KOPT-K1 (cell line): ENCODE data around the gene FBXW12.

Experiments
- H3K27ac ChIP-seq: fragments of 200-600 bp; sonication (generic); 2 replicates; pipeline ENCODE4 v1.5.1; 2016; ENCODE audit warnings: antibody characterized with exemption, mild to moderate bottlenecking, low read depth, low read length; ENCODE audit not compliant: poor library complexity, severe bottlenecking
- H3K36me3 ChIP-seq: fragments of 200-600 bp; sonication (generic); 2 replicates; pipeline ENCODE4 v1.5.1; 2017; ENCODE audit warnings: antibody characterized with exemption, mild to moderate bottlenecking, low read length, moderate library complexity; ENCODE audit not compliant: insufficient read depth
- H3K9me3 ChIP-seq: fragments of 200-600 bp; sonication (generic); 2 replicates; pipeline ENCODE4 v1.5.1; 2017; ENCODE audit warnings: antibody characterized with exemption, low read length, mild to moderate bottlenecking; ENCODE audit not compliant: insufficient read depth, poor library complexity, severe bottlenecking

FBXW12 gene

DNA sequence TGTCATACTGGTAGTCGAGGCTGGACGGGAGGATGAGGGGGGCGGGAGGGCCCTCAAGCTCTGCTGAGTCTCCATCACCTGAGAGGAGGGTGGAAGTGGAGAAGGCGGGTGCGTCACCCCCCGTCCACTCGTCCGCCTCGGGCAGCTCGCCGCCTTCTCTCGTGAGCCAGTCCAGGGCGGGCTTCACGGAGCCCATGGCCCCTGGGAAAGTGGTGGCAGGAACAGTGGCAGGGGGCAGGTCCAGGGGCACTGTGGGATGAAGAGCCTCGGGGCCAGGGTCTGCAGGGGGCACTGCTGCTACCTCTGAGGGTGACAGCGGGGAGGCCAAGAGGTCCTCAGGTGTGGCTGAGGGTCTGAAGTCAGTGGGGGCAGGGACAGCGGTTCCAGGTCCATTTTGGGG, 47.6 kb downstream of the FBXW12 start:
- H3K9me3 ChIP-seq = no peaks in the 10 kb centered on the region
- no peak overlapping the region for H3K27ac ChIP-seq
- H3K36me3 ChIP-seq = no peaks in the 10 kb centered on the region

DNA sequence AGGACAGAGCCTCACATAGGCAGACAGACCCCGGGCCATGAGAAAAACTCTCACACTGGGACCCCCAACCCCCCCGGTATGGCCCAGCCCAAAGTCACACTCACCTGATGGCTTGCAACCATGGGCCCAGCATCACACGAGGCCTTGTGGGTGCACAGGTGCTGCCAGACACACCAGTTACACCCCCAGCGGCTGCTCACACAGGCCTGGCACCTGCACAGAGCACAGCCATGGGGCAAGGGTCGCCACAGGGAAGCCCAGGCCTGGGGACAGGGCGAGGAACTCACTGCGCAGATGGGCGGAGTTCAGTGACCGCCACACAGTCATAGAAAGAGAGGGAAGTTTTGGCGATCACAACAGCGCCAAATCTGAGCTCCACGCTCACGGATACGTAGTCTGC, 48.5 kb downstream of the FBXW12 start:
- no peak overlapping the region for H3K27ac ChIP-seq
- no peaks in the 10 kb centered on the region for H3K36me3 ChIP-seq
- H3K9me3 ChIP-seq = no peaks in the 10 kb centered on the region

DNA sequence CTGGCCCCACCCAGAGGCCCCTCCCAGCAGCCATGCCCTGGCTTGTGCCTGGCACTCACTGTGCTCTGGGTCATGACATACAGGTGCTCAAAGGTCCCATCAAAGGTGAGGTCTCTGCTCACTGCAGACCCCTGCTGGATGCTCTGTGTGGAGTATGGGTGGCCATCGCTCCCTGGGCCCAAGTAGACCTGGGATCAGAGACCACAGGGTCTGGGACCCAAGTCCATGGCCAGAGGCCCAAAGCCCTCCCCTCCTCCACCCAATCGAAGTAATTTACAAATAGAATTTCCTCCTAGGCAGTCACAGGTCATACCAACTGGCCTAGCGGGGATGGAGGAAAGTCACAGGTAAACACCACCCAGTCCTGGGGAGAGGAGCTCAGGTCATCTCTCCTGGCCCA, 50.3 kb downstream of the FBXW12 start:
- no peaks in the 10 kb centered on the region for H3K9me3 ChIP-seq
- H3K27ac ChIP-seq = no peak overlapping the region
- H3K36me3 ChIP-seq = no peaks in the 10 kb centered on the region

DNA sequence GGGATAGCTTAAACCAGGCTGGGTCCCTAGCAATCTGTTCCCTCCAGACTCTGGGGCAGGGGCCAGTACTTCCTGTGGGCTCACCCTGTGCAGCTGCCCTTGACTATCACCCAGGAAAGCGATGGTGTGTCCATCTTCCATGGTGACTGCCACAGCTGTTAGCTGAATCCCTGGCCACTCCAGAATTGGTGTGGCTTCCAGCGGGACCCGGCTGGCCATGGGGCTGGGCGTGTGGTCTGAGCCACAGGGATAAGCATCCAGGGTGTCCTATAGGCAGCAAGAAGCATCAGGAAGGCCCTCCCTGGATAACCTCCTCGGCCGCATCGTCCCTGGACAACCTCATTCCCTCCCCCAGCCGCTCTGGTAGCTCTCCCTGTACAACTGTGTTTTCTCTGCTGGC, 50.7 kb downstream of the FBXW12 start:
- Histone ChIP-seq H3K27ac (no peak overlapping the region), H3K36me3 (no peaks in the 10 kb centered on the region), H3K9me3 (no peaks in the 10 kb centered on the region)

DNA sequence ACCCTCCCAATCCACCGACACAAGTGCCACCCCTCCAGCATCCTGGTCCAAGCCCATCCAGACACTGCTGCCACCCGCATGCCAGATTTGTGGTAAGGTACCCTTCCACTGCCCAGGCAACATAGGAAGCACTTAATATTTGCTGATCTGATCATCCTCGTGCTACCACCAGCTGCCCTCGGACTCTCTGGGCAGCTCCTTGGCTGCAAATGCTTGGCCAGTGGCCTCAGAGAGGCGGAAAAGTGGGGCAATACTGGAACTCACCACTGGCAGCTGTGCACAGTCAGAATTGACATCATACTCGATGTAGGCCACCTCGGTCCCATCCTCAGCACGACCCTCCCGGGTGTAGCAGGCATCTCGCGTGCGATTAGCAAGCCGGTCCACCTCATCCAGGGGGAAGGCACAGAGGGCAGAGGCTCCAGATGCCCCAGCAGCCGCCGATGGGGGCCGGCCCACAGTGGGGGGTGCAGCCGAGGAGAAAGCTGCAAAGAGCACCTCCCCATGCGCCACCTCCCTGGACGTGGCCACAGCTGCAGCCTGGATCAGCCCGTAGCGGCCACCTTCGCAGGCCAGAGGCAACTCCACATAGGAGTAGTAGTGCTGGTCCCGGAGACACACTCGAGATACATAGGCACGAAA, 51.3 kb downstream of the FBXW12 start:
- H3K9me3 ChIP-seq = no peaks in the 10 kb centered on the region
- no peaks in the 10 kb centered on the region for H3K36me3 ChIP-seq
- no peak overlapping the region for H3K27ac ChIP-seq

DNA sequence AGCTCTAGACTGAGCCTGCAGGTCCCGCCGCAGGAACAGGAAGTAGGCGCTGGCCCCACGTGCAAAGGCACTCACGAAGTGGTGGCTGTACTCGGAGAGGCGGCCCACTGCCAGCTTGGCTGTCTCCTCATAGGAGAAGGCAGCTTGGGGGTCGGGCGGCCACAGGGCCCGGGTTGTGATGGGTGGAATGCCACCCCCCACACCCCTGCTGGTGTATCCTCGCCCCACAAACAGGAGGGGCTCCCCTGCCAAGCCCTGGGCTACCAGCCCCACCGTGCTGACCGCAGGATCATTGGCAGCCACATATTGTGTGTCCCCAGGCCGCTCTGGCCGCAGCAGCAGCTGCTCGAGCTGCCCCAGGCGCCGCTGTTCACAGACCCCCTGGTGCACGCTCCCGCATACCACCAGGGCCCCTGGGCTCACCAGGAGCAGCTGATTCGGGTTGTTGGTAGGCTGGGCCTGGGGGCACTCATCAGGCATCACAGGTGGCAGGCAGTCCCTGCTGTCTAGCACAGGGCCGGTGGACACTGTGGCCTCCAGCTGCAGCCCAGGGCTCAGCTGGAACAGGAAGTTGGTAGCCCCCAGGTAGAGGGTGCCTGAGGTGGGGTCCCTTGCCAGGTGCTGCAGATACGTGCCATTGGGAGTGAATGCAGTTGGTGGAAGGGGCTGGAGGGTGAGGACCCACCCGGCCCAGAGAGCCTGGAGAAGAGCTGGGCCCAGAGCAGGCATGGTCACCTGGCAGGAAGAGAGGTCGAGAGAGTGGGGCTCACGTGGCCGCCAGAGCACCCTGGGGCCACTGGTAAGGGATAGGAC, 52.1 kb downstream of the FBXW12 start:
- H3K27ac ChIP-seq = no peak overlapping the region
- H3K36me3 ChIP-seq = no peaks in the 10 kb centered on the region
- H3K9me3 ChIP-seq = no peaks in the 10 kb centered on the region

DNA sequence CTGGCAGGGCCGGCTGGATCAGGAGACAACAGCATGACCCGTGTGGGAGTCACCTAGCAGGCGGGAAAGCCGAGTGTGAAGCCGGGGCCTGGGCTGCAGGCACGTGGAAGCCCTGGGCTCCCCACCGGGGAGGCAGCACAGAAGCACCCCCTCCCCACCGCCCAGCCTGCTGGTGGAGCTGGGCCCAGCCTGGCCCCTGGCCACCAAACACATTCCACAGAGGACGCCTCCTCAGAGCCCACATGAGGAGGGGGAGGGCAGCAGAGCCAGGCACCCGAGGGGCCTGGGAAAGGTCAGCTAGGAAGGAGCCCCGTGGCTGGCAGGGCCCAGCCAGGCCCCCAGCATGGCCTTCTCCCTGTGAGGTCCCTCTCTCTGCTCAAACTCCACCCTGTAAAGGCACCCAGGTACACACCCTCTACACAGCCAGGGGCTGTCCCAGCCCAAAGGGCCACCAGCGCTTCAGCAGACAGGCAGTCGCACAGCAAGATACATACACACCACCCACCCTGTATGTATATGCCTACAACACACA, 53.3 kb downstream of the FBXW12 start:
- Histone ChIP-seq H3K9me3 (no peaks in the 10 kb centered on the region), H3K27ac (no peak overlapping the region), H3K36me3 (no peaks in the 10 kb centered on the region)

DNA sequence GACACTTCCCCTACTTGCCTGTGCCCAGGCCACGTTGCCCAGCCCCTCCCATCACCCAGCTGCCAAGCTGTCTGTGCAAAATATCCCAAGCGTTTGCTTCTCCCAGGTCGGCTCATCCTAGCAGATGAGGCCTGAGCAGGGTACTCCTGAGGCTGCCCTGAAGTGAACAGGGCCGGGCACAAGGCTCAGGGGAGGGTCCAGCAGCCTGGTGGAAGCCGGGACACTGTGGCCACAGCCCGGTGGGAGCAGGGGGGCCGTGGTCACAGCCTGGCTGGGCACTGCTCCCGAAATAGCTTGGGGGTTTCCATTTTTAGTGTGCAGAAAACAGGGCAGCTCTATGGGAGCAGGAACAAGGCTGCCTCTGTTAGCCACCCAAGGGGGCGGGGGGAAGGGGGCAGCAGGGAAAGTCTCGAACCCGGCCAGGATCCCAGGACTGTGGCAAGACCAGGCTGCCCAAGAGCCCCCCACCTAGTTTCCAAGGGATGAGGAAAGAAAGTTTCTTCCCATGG, 54.4 kb downstream of the FBXW12 start:
- Histone ChIP-seq H3K27ac (no peak overlapping the region), H3K36me3 (no peaks in the 10 kb centered on the region), H3K9me3 (no peaks in the 10 kb centered on the region)

DNA sequence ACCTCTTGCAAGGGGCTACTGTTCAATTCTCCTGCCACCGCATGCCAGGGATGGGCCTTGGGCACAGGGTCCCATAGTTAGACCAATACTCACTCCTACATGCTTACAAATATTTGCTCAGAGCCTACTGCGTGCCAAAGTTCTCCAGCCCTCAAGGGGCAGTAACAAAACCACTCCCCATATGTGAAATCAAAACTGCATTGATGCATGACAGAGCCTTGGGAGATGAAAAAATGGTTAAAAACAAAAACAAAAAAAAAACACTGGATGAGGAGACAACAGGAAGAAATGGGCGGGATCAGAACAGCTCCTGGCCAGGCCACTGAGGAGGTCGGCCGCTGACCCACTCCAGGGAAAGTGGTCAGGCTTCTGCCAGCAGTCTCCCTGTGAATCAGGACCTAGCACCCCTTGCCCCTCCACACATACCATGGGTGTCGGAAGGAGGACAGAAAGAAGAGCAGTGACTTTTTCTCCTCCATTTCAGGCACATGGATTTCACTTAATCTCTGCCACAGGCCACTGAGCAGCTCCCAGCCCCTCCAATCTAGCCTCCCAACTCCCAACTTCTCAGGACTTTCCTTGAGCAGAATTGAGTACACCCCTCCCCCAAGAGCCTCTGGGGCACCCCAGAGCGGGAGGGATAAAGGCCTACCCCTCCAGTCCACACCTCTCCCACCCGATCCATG, 55.1 kb downstream of the FBXW12 start:
- Histone ChIP-seq H3K27ac (no peak overlapping the region), H3K9me3 (no peaks in the 10 kb centered on the region), H3K36me3 (peaks cover under 1% of the 10 kb centered on the region; the same call in 1 of the 2 replicates)

DNA sequence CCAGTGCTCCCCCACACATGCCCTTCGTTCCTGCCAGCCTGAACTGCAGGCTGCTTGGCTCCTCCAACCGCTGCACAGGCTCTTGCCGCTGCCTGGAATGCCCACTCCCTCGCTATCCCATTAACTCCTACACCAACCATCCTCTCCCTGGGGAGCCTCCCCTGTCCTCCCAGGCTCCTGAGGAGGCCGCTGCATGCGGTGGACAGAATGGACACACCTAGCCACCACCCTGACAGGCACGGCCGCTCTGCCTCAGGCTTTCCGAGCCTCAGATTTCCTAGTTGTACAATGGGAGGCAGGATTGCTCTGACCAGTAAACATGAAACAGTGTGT, 55.6 kb downstream of the FBXW12 start:
- peaks cover 5% of the 10 kb centered on the region; the same call in 1 of the 2 replicates for H3K36me3 ChIP-seq
- H3K27ac ChIP-seq = no peak overlapping the region
- no peaks in the 10 kb centered on the region for H3K9me3 ChIP-seq

DNA sequence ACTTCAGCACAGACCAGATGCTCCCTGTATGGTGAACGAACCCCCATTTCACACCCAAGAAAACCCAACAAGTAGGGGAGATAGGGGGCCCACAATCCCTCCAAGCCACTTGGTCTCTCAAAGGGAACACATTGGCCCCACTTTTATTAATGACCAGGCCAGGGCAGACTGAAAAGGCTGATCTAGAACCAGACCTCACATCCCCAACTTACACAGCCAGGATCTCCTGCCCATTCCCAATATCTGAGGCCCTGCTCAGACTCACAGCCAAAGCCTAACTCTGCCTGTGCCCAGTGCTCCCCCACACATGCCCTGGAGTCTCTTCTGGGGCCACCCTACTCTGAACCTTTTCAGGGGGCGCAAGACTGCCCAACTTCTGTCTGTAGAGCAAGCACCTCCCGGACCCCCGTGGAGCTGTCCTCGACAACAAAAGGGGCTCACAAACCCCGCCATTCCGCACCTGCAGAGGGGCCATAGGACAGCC, 56.1 kb downstream of the FBXW12 start:
- Histone ChIP-seq H3K36me3 (peaks cover 11% of the 10 kb centered on the region), H3K27ac (no peak overlapping the region), H3K9me3 (no peaks in the 10 kb centered on the region)

DNA sequence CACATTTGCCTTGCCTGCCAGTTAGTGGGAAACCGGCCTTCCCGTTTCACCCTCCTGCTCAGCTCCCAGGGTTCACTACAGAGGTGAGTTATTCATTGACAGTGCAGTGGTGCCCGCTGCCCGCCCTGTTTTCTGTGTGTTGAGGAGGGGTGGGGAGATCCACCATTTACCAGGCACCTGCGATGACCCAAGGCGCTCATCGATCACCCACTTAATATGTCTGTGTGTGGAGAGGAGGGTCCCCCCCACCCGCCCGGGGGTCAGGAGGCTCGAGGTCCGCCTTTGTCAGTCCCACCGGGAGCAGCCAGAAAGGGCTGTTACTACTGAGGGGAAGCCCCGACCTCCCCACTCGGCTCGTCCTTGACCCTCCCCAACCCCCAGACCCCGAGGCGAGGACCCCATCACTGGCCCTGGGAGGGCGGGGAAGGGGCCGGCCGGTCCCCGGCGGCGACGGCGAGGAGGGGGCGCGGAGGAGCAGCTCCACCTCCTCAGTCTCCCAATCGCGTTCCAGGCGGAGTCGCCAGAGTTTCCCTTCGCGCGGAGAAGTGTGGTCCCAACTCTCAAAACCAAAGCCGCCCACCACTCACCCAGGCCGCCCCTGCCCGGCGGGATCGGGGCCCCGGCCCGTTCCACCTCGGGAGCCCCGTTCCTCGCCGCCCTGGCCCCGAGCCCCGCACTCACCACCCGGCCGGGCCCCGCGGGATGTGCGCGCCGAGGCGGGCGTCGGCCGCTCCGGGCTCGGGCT, 56.7 kb downstream of the FBXW12 start:
- H3K27ac ChIP-seq = no peak overlapping the region
- H3K9me3 ChIP-seq = no peaks in the 10 kb centered on the region
- H3K36me3 ChIP-seq = peaks cover 17% of the 10 kb centered on the region

DNA sequence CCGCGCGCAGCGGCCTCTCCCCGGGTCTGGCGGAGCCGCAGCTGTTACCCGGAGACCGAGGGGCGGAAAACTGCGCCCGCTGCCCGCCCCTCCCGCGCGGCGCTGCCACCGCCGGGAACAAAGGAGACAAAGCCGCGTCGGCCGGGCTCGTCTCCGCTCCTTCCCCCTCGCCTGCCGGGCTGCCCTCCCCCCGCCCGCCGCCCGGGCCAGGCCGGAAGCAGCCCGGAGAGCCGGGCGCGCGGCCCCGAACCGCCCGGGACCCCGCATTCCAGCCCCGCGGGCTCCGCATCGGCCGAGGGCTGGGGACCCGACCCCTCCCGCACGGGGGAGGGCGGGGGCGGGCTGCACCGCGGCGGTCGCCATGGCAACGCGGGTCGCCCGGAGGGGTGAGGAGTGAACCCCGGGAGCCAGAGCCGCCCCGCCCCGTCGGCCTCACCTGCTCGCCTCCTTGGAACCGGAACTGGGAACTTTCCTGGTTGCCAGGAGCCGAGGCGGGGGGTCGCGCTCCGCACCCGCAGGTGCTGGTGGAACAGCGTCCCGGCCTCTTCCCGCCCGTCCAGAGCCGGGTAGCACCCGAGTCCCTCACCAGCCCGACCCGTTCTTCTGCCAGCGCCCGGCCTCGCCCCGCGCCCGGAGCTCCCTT, 57.4 kb downstream of the FBXW12 start:
- Histone ChIP-seq H3K27ac (no peak overlapping the region), H3K9me3 (no peaks in the 10 kb centered on the region), H3K36me3 (peaks cover 23% of the 10 kb centered on the region)

DNA sequence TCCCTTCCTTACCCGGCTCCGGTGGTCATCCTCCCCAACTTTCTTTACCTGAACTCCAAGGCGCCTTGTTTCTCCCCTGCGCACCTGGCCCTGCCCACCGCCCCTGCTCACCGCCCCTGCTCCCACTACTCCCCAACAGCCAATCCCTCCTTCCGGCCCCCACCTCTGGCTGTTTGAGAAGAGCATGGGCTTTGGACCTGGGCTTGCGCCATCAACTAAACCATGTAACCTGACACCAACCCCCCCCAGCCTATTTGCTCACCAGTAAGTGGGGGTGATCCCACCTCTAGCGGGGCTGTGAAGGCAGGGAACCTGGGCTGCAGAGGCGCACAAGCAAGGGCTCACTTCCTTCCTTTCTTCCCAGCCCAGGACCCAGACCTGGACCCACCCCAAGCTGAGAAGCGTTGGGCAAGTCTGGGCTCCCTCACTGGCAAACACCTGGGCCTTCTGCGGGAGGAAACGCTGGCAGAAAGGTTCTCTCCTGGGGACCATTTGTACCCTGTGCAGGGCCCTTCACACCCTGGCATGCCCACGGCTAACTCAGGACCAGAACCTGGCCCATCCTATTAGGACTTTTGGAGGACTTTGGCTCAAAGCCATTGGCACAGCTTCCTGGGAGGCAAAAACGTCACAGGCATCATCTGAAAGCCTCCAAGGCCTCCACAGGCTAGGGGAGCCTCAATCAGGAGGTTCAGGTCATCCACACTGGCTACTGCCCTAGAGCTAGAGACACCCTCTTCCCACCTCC, 58.1 kb downstream of the FBXW12 start, which contains the start of gene PLXNB1:
TSS of gene PLXNB1 (minus strand) at position 127 of the 748 bp plus-strand sequence. CDS start 5,475 bp downstream, outside the sequence.
- H3K36me3 ChIP-seq = peaks cover 23% of the 10 kb centered on the region
- H3K27ac ChIP-seq = no peak within 1 kb of the TSS
- H3K9me3 ChIP-seq = no peaks in the 10 kb centered on the region
